ENCODE data around the gene PDE3A.

Gene PDE3A

DNA sequence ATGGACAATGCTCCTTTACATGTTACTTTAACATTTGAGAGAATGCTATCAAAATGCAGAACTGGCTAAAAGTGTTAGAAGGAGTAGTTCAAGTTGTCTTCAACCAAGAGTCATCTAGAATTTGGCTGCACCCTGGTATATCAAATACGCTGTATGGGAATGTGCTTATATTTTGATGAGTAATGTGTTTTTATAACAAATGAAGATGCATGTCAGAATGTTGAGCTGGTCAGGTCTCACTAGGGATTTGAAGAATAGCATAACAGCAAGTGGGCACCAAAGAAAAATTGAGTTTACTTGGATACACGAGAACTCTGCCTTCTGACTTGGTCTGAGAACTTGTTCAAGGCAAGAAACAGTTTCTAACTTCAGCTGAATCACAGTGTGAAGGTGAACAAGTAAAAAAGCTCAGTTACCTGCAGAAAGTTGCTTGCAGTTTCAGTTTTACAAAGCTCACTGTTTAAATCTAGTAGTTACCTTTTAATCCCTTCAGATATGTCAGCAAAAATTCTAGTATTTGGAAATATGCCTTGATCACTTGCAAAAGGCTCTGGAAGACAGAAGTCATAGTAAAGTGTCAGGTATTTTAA is 82.3 kb downstream of the PDE3A start:
- Histone ChIP-seq H3K27me3 (ENCODE audit: control insufficient read depth, insufficient read depth, low read length) (no peaks in the 10 kb centered on the region), H3K4me3 (ENCODE audit: low read depth, low read length) (no peak overlapping the region), H3K9ac (no peak overlapping the region), H3K27ac (no peak overlapping the region), H3K9me3 (ENCODE audit: control insufficient read depth, low read length) (no peaks in the 10 kb centered on the region), H2AFZ (no peak overlapping the region), H3K79me2 (no peaks in the 10 kb centered on the region), H3K36me3 (ENCODE audit: control insufficient read depth, insufficient read depth, low read length) (no peaks in the 10 kb centered on the region), H3K4me2 (ENCODE audit: low read length) (no peak overlapping the region), H3K4me1 (no peaks in the 10 kb centered on the region)
- TF ChIP-seq, protein P1, sequence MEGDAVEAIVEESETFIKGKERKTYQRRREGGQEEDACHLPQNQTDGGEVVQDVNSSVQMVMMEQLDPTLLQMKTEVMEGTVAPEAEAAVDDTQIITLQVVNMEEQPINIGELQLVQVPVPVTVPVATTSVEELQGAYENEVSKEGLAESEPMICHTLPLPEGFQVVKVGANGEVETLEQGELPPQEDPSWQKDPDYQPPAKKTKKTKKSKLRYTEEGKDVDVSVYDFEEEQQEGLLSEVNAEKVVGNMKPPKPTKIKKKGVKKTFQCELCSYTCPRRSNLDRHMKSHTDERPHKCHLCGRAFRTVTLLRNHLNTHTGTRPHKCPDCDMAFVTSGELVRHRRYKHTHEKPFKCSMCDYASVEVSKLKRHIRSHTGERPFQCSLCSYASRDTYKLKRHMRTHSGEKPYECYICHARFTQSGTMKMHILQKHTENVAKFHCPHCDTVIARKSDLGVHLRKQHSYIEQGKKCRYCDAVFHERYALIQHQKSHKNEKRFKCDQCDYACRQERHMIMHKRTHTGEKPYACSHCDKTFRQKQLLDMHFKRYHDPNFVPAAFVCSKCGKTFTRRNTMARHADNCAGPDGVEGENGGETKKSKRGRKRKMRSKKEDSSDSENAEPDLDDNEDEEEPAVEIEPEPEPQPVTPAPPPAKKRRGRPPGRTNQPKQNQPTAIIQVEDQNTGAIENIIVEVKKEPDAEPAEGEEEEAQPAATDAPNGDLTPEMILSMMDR (IDR thresholded peaks at IDR 0.05), result no peak

DNA sequence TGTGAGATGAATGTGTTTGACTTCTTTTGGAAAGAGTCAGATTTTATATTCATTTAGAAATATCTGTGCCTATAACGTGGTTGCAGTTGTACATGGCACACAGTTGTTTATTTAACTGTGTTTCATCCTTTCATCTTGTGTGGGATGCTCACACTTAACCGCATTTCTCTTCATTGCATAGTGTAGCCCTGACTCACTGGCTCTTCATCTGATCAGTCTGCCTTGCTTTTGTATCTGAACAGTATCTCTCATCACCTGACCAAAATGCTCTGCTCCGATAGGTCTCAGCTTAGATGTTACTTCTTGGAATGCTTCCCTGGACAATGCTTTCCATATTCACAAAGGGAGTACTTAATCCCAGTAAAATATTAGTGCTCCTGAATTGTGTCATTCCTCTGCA is 83.4 kb downstream of the PDE3A start:
- Histone ChIP-seq H2AFZ (no peak overlapping the region), H3K27me3 (ENCODE audit: control insufficient read depth, insufficient read depth, low read length) (no peaks in the 10 kb centered on the region), H3K27ac (no peak overlapping the region), H3K4me3 (ENCODE audit: low read depth, low read length) (no peak overlapping the region), H3K36me3 (ENCODE audit: control insufficient read depth, insufficient read depth, low read length) (no peaks in the 10 kb centered on the region), H3K9ac (no peak overlapping the region), H3K4me1 (no peaks in the 10 kb centered on the region), H3K9me3 (ENCODE audit: control insufficient read depth, low read length) (no peaks in the 10 kb centered on the region), H3K4me2 (ENCODE audit: low read length) (no peak overlapping the region), H3K79me2 (no peaks in the 10 kb centered on the region)
- TF ChIP-seq, protein P1 (IDR thresholded peaks at IDR 0.05), result no peak

DNA sequence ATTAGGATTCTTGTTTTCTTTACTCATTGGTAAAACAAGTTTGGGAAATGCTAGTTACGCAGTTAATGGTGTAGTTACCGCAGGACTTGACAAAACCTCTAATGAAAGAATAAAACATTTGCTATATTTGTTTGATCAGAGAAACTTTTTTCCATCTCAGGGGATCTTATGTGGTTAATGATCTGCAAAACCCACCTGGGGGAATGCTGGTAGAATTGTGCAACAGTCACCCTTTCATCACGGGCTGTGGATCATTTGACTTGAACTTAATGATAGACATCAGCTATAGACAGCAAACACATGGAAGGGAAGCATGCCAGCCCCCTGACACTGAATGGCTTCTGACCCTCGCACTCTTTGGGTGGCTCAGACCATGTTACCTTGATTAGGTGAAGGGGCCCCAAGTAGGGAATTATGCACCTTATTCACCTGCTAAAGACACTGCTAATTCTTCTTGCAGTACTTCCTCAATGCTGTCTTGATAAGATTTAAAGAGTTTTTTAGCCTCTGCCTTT is 84.2 kb downstream of the PDE3A start:
- H3K9me3 ChIP-seq (ENCODE audit: control insufficient read depth, low read length), result no peaks in the 10 kb centered on the region
- no peak overlapping the region for H3K4me2 ChIP-seq (ENCODE audit: low read length)
- no peaks in the 10 kb centered on the region for H3K4me1 ChIP-seq
- no peaks in the 10 kb centered on the region for H3K79me2 ChIP-seq
- H3K36me3 ChIP-seq (ENCODE audit: control insufficient read depth, insufficient read depth, low read length), result no peaks in the 10 kb centered on the region
- H3K27me3 ChIP-seq (ENCODE audit: control insufficient read depth, insufficient read depth, low read length), result no peaks in the 10 kb centered on the region
- H2AFZ ChIP-seq, result no peak overlapping the region
- no peak overlapping the region for H3K4me3 ChIP-seq (ENCODE audit: low read depth, low read length)
- TF ChIP-seq, protein P1 (IDR thresholded peaks at IDR 0.05), result no peak
- no peak overlapping the region for H3K27ac ChIP-seq
- H3K9ac ChIP-seq, result no peak overlapping the region

DNA sequence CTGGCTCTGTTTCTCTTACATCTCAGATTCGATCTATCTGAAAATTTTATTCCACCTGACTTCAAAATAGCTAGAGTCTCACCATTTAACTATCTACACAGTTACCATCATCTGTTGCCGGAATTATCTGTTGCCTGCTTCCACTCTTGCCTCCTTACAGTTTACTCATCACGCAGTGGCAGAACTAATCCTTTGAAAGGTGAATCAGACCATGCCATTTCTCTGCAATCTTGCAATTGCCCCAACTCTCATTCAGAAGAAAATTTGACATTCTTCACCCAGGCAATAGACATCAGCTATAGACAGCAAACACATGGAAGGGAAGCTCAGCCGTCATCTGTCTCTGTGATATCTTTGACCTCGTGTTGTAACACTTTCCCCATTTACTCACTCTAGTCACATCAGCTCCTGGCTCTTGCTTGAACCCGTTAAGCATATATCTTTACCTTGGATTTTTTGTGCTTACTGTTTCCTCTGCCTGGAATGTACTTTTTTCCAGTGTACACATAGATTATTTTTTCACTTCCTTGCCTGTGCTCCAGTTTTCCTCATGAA is 85.5 kb downstream of the PDE3A start:
- no peak overlapping the region for H3K4me3 ChIP-seq (ENCODE audit: low read depth, low read length)
- no peak overlapping the region for H3K4me2 ChIP-seq (ENCODE audit: low read length)
- no peaks in the 10 kb centered on the region for H3K79me2 ChIP-seq
- no peaks in the 10 kb centered on the region for H3K9me3 ChIP-seq (ENCODE audit: control insufficient read depth, low read length)
- H3K9ac ChIP-seq, result no peak overlapping the region
- H3K4me1 ChIP-seq, result no peaks in the 10 kb centered on the region
- H3K27me3 ChIP-seq (ENCODE audit: control insufficient read depth, insufficient read depth, low read length), result no peaks in the 10 kb centered on the region
- TF ChIP-seq, protein P1 (IDR thresholded peaks at IDR 0.05), result no peak
- no peaks in the 10 kb centered on the region for H3K36me3 ChIP-seq (ENCODE audit: control insufficient read depth, insufficient read depth, low read length)
- no peak overlapping the region for H2AFZ ChIP-seq
- H3K27ac ChIP-seq, result no peak overlapping the region
